Measurements from ENCODE around the gene PLEKHA8.

Gene PLEKHA8

GRCh38 chr7:29991937-29992336 is 36.3 kb upstream of the PLEKHA8 start:
- no peaks in the 10 kb centered on the region for H4K20me1 ChIP-seq
- H3K4me2 ChIP-seq = no peak overlapping the region
- no peak for TF ChIP-seq Cebpa-rat (IDR thresholded peaks at IDR 0.05)
- peaks cover 67 to 88% (median 79%) of the 10 kb centered on the region in 11 experiments for H3K9me3 ChIP-seq (replicated peaks in 1 of 11)
- H3K4me1 ChIP-seq = no peaks in the 10 kb centered on the region; a peak in 1 of 20 replicates
- peaks cover 0 to 13% (median 7%) of the 10 kb centered on the region in 11 experiments; a peak in 7 of 22 replicates for H3K36me3 ChIP-seq
- no peak overlapping the region for H3K4me3 ChIP-seq
- no peak overlapping the region for H3K27ac ChIP-seq
- peaks cover 46 to 59% (median 54%) of the 10 kb centered on the region in 11 experiments for H3K27me3 ChIP-seq
- no peak overlapping the region for H3K9ac ChIP-seq

GRCh38 chr7:29993140-29993539 is 35.1 kb upstream of the PLEKHA8 start:
- Histone ChIP-seq H3K4me2 (no peak overlapping the region), H3K27ac (no peak overlapping the region), H3K9me3 (replicated peaks in 1 of 11) (peaks cover 71 to 90% (median 75%) of the 10 kb centered on the region in 11 experiments), H3K36me3 (peaks cover 0 to 13% (median 7%) of the 10 kb centered on the region in 11 experiments; a peak in 7 of 22 replicates), H3K27me3 (peaks cover 35 to 47% (median 42%) of the 10 kb centered on the region in 11 experiments), H3K4me3 (no peak overlapping the region; a peak in 1 of 20 replicates), H3K9ac (no peak overlapping the region), H3K4me1 (no peaks in the 10 kb centered on the region; a peak in 1 of 20 replicates), H4K20me1 (no peaks in the 10 kb centered on the region)
- no peak for TF ChIP-seq Cebpa-rat (IDR thresholded peaks at IDR 0.05)

- no peaks in the 10 kb centered on the region for H4K20me1 ChIP-seq
- no peak overlapping the region for H3K4me3 ChIP-seq
- no peak overlapping the region for H3K4me2 ChIP-seq
- H3K9me3 ChIP-seq (replicated peaks in 1 of 11) = peaks cover 46 to 65% (median 51%) of the 10 kb centered on the region in 11 experiments
- no peak overlapping the region for H3K27ac ChIP-seq
- H3K27me3 ChIP-seq = peaks cover 10 to 22% (median 17%) of the 10 kb centered on the region in 11 experiments
- no peak for TF ChIP-seq Cebpa-rat (IDR thresholded peaks at IDR 0.05)
- no peaks in the 10 kb centered on the region for H3K4me1 ChIP-seq
- H3K36me3 ChIP-seq = no peaks in the 10 kb centered on the region
- H3K9ac ChIP-seq = no peak overlapping the region
These were observed 32.6 kb upstream of the PLEKHA8 start for GRCh38 chr7:29995652-29996051.

DNA sequence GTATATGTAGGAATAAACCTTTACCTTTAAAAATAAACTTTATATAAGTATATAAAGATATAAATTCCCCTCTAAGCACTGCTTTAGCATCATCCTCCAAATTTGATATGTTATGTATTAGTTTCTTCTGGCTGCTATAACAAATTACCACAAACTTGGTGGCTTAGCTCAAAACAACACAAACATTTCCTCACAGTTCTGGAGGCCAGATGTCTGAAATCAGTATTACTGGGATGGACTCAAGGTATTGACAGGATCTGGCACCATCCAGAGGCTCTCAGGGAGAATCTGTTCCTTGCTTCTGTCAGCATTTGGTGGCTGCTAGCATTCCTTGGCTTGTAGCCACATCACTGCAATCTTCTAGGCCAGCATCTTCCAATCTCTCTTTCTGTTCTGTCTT is 31.9 kb upstream of the PLEKHA8 start:
- no peak for TF ChIP-seq Cebpa-rat (IDR thresholded peaks at IDR 0.05)
- H3K27ac ChIP-seq = no peak overlapping the region
- no peaks in the 10 kb centered on the region for H3K36me3 ChIP-seq
- no peak overlapping the region for H3K4me3 ChIP-seq
- H3K9ac ChIP-seq = no peak overlapping the region
- H4K20me1 ChIP-seq = no peaks in the 10 kb centered on the region
- H3K9me3 ChIP-seq (replicated peaks in 1 of 11) = peaks cover 41 to 59% (median 45%) of the 10 kb centered on the region in 11 experiments
- H3K4me1 ChIP-seq = no peaks in the 10 kb centered on the region
- no peak overlapping the region for H3K4me2 ChIP-seq
- H3K27me3 ChIP-seq = peaks cover 4 to 16% (median 10%) of the 10 kb centered on the region in 11 experiments

DNA sequence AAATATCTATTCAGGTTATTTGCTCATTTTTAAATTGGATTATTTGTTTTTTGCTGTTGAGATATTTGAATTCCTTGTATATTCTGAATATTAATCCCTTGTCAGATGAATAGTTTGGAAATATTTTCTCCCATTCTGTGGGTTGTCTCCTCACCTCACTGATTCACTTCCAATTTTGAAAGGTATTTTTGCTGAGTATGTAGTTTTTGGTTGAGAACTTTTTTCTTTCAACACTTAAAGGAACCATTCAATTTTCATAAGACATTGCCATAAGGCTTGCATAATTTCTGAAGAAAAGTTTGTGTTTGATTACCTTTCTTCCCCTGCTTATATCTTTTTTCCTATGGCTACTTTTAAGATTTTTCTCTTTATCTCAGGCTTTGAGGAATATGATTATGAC is 29.7 kb upstream of the PLEKHA8 start:
- no peaks in the 10 kb centered on the region for H4K20me1 ChIP-seq

DNA sequence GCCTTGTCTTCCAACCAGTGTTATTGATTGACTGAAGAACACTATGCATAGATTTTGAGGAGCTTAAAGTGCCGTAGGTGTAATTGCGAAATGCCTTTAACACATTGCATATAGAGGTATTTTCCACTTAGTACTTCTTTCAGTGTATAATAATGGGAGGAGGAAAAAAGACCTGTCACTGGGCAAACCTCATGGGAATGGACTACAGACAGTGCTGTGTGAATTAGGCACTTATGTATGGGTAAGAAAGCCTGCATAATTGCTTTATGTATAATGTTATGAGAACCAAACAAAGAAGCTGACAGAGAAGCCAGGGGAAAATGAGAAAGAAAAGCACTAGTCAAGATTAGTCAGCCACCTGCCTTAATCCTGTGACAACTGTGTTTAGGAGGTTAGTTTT is 26.2 kb upstream of the PLEKHA8 start:
- H4K20me1 ChIP-seq = no peaks in the 10 kb centered on the region
- H3K27me3 ChIP-seq = no peaks in the 10 kb centered on the region
- no peak overlapping the region for H3K4me3 ChIP-seq
- no peak overlapping the region for H3K4me2 ChIP-seq
- peaks cover 0 to 9% (median 0%) of the 10 kb centered on the region in 10 experiments; a peak in 2 of 20 replicates for H3K4me1 ChIP-seq
- H3K9me3 ChIP-seq (replicated peaks in 1 of 11) = peaks cover 0 to 10% (median 2%) of the 10 kb centered on the region in 11 experiments; a peak in 10 of 22 replicates
- no peak overlapping the region for H3K27ac ChIP-seq
- no peaks in the 10 kb centered on the region for H3K36me3 ChIP-seq
- 0 out of 22 replicates have a peak, but pooled peaks of 2 of the 11 experiments have one; percentile 12 to 38 for TF ChIP-seq Cebpa-rat (IDR thresholded peaks at IDR 0.05)
- H3K9ac ChIP-seq = no peak overlapping the region

More for the DNA sequence above, 29.7 kb upstream of the PLEKHA8 start:
- Histone ChIP-seq H3K27ac (no peak overlapping the region), H3K4me1 (no peaks in the 10 kb centered on the region), H3K9ac (no peak overlapping the region), H3K9me3 (replicated peaks in 1 of 11) (peaks cover 19 to 37% (median 23%) of the 10 kb centered on the region in 11 experiments), H3K4me2 (no peak overlapping the region), H3K36me3 (no peaks in the 10 kb centered on the region), H3K4me3 (no peak overlapping the region), H3K27me3 (no peaks in the 10 kb centered on the region)
- no peak for TF ChIP-seq Cebpa-rat (IDR thresholded peaks at IDR 0.05)

DNA sequence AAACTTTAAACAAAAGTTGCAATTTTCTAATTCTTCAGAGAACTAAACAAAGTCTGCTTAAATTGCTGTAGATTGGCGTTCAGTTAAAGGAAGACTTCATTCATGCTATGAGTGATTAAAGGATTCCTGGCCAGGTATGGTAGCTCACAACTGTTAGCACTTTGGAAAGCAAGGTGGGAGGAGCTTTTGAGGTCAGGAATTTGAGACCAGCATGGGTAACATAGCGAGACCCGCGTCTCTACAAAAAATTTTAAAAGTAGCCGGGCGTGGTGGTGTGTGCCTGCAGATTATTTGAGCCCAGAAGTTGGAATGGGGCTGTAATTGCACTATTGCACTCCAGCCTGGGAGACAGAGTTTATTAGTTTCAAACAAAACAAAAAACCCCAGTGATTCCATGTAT is 25.1 kb upstream of the PLEKHA8 start:
- H3K9me3 ChIP-seq (replicated peaks in 1 of 11) = no peaks in the 10 kb centered on the region
- no peak overlapping the region for H3K27ac ChIP-seq
- H3K27me3 ChIP-seq = no peaks in the 10 kb centered on the region
- TF ChIP-seq Cebpa-rat (IDR thresholded peaks at IDR 0.05) = no peak
- H3K4me1 ChIP-seq = peaks cover 0 to 9% (median 0%) of the 10 kb centered on the region in 10 experiments; a peak in 2 of 20 replicates
- no peaks in the 10 kb centered on the region for H4K20me1 ChIP-seq
- H3K4me2 ChIP-seq = no peak overlapping the region
- no peak overlapping the region for H3K4me3 ChIP-seq
- no peak overlapping the region for H3K9ac ChIP-seq
- H3K36me3 ChIP-seq = no peaks in the 10 kb centered on the region

- H3K4me3 ChIP-seq = no peak overlapping the region
- H3K4me1 ChIP-seq = peaks cover 0 to 9% (median 0%) of the 10 kb centered on the region in 10 experiments; a peak in 2 of 20 replicates
- H3K4me2 ChIP-seq = no peak overlapping the region
- no peak for TF ChIP-seq Cebpa-rat (IDR thresholded peaks at IDR 0.05)
- H3K36me3 ChIP-seq = no peaks in the 10 kb centered on the region
- no peak overlapping the region for H3K9ac ChIP-seq
- H3K9me3 ChIP-seq (replicated peaks in 1 of 11) = no peaks in the 10 kb centered on the region
- no peaks in the 10 kb centered on the region for H3K27me3 ChIP-seq
- H4K20me1 ChIP-seq = no peaks in the 10 kb centered on the region
- no peak overlapping the region for H3K27ac ChIP-seq
These were observed 22.7 kb upstream of the PLEKHA8 start for GRCh38 chr7:30005464-30005863.

DNA sequence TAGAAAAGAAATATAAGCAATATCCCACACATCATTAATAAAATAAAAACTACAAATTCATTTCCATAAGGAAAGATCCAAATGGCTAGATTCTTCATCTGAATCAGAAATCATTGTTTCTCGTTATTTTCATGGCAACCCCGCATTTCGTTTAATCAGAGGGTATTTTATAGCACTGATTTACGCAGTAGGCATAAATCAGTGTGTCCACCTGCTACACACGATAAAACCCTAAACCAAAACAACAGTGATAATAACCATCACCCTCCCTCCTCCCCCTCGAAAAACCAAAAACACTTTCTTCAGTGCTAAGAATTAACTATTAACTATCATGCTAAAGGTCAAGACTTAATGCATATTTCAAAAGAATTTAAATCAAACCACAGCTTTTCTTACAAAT is 18.2 kb upstream of the PLEKHA8 start:
- H3K9ac ChIP-seq = no peak overlapping the region
- TF ChIP-seq Cebpa-rat (IDR thresholded peaks at IDR 0.05) = no peak
- H3K9me3 ChIP-seq (replicated peaks in 1 of 11) = no peaks in the 10 kb centered on the region
- no peak overlapping the region for H3K27ac ChIP-seq
- no peak overlapping the region for H3K4me3 ChIP-seq
- H3K27me3 ChIP-seq = no peaks in the 10 kb centered on the region
- H4K20me1 ChIP-seq = no peaks in the 10 kb centered on the region
- H3K4me1 ChIP-seq = peaks cover 0 to 9% (median 0%) of the 10 kb centered on the region in 10 experiments; a peak in 2 of 20 replicates
- H3K4me2 ChIP-seq = no peak overlapping the region
- H3K36me3 ChIP-seq = peaks cover 9 to 25% (median 15%) of the 10 kb centered on the region in 11 experiments

DNA sequence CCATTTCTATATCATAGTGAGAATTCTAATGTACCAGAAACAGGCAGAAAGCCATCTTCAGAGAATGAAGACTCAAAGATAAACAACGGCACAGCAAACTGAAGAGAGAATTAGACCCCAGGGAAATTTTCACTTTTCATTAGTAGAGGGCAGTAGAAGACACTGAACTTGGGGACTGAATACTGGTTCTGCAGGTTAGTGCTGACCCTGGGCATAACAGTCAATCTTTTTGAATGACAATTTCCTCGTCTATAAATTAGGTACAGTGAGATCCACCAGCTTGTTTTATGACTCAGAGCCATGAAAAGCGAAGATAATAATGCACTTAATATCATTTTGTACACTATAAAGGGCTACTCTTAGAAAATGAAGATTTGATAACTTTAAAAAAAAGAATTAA is 15.5 kb upstream of the PLEKHA8 start:
- no peaks in the 10 kb centered on the region for H3K27me3 ChIP-seq
- H3K4me3 ChIP-seq = no peak overlapping the region
- no peak for TF ChIP-seq Cebpa-rat (IDR thresholded peaks at IDR 0.05)
- H3K36me3 ChIP-seq = peaks cover 20 to 46% (median 38%) of the 10 kb centered on the region in 11 experiments
- H3K4me1 ChIP-seq = no peaks in the 10 kb centered on the region
- no peak overlapping the region for H3K27ac ChIP-seq
- no peaks in the 10 kb centered on the region for H4K20me1 ChIP-seq
- no peak overlapping the region for H3K4me2 ChIP-seq
- no peak overlapping the region for H3K9ac ChIP-seq
- H3K9me3 ChIP-seq (replicated peaks in 1 of 11) = no peaks in the 10 kb centered on the region

All from BLaER1 treated with 17β-estradiol and CSF1 and Interleukin-3, amounts not matched to agents 10 nM and 100 nM (cell line).